ENCODE measurements around the gene ACLY.
A peak's percentile ranks its signal among the peaks of the same experiment; 100 is the strongest.

ACLY gene

DNA sequence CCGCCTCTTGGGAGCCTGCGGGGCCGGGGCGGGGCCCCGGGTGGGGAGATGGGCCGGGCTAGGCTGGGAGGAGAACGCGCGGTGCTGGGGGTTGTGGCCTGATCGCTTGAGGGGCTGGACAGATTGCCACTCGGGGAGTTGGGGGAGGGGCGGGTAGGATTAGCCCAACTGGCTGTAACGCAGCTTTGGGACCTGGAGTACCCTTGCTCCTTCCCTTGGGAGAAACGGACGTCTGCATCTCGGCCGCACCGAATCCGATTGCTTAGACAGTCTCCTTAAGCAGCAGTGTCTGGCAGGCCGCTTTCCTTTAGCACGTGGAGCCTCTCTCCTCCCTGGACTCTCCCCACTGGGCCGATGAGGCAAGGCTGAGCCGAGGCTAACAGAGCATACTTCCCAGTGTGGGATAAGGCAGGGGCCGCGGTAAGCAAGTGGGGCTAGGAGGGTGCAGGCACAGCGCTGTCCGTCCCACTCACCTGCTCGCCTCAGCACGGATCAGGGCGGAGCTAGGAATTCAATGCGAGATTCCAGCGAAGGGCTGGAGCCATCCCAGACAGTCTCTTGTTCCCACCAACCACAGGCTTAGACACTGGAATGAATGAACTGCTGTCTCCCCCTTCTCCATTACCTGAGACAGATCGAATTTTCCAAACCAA is 540 bp upstream of the ACLY start:
- H3K4me3 ChIP-seq (ENCODE audit: low read length) = peak overlapping the region; percentile 62
- H3K9ac ChIP-seq (ENCODE audit: low read length) = peak overlapping the region; percentile 73
- H3K9me3 ChIP-seq (ENCODE audit: control insufficient read depth, low read length) = no peaks in the 10 kb centered on the region
- DNase-seq (ENCODE audit: low read depth) = peak; percentile 85
- H3K36me3 ChIP-seq (ENCODE audit: control insufficient read depth, insufficient read depth, low read length, severe bottlenecking) = peaks cover 15% of the 10 kb centered on the region
- no peaks in the 10 kb centered on the region for H3K27me3 ChIP-seq (replicated peaks; ENCODE audit: control insufficient read depth, insufficient read depth, low read length)
- peaks cover 38% of the 10 kb centered on the region for H3K4me1 ChIP-seq (ENCODE audit: control insufficient read depth, insufficient read depth, low read length)

GRCh38 chr17:41917679-41918313 is 955 bp downstream of the ACLY start:
- Histone ChIP-seq H3K4me3 (ENCODE audit: low read length) (peak overlapping the region; percentile 96), H3K9ac (ENCODE audit: low read length) (peak overlapping the region; percentile 98), H3K36me3 (ENCODE audit: control insufficient read depth, insufficient read depth, low read length, severe bottlenecking) (peaks cover 30% of the 10 kb centered on the region), H3K9me3 (ENCODE audit: control insufficient read depth, low read length) (no peaks in the 10 kb centered on the region), H3K4me1 (ENCODE audit: control insufficient read depth, insufficient read depth, low read length) (peaks cover 53% of the 10 kb centered on the region), H3K27me3 (replicated peaks; ENCODE audit: control insufficient read depth, insufficient read depth, low read length) (no peaks in the 10 kb centered on the region)
- DNase-seq (ENCODE audit: low read depth) = peak; percentile 76

GRCh38 chr17:41917192-41917591 is 1.6 kb downstream of the ACLY start:
- H3K4me1 ChIP-seq (ENCODE audit: control insufficient read depth, insufficient read depth, low read length) = peaks cover 53% of the 10 kb centered on the region
- peaks cover 36% of the 10 kb centered on the region for H3K36me3 ChIP-seq (ENCODE audit: control insufficient read depth, insufficient read depth, low read length, severe bottlenecking)

GRCh38 chr17:41915566-41915965 is 3.2 kb downstream of the ACLY start:
- no peaks in the 10 kb centered on the region for H3K27me3 ChIP-seq (replicated peaks; ENCODE audit: control insufficient read depth, insufficient read depth, low read length)
- peaks cover 60% of the 10 kb centered on the region for H3K4me1 ChIP-seq (ENCODE audit: control insufficient read depth, insufficient read depth, low read length)
- no peak for DNase-seq (ENCODE audit: low read depth)
- H3K9me3 ChIP-seq (ENCODE audit: control insufficient read depth, low read length) = no peaks in the 10 kb centered on the region
- H3K4me3 ChIP-seq (ENCODE audit: low read length) = peak overlapping the region; percentile 96
- H3K36me3 ChIP-seq (ENCODE audit: control insufficient read depth, insufficient read depth, low read length, severe bottlenecking) = peaks cover 52% of the 10 kb centered on the region
- peak overlapping the region; percentile 98 for H3K9ac ChIP-seq (ENCODE audit: low read length)

More at GRCh38 chr17:41917192-41917591, 1.6 kb downstream of the ACLY start:
- DNase-seq (ENCODE audit: low read depth) = peak; percentile 55
- Histone ChIP-seq H3K9me3 (ENCODE audit: control insufficient read depth, low read length) (no peaks in the 10 kb centered on the region), H3K4me3 (ENCODE audit: low read length) (peak overlapping the region; percentile 96), H3K27me3 (replicated peaks; ENCODE audit: control insufficient read depth, insufficient read depth, low read length) (no peaks in the 10 kb centered on the region), H3K9ac (ENCODE audit: low read length) (peak overlapping the region; percentile 98)

- Histone ChIP-seq H3K4me1 (ENCODE audit: control insufficient read depth, insufficient read depth, low read length) (peaks cover 64% of the 10 kb centered on the region), H3K9me3 (ENCODE audit: control insufficient read depth, low read length) (no peaks in the 10 kb centered on the region), H3K27me3 (replicated peaks; ENCODE audit: control insufficient read depth, insufficient read depth, low read length) (no peaks in the 10 kb centered on the region), H3K4me3 (ENCODE audit: low read length) (peak overlapping the region; percentile 96), H3K36me3 (ENCODE audit: control insufficient read depth, insufficient read depth, low read length, severe bottlenecking) (peaks cover 58% of the 10 kb centered on the region), H3K9ac (ENCODE audit: low read length) (peak overlapping the region; percentile 98)
- no peak for DNase-seq (ENCODE audit: low read depth)
Observed at GRCh38 chr17:41915020-41915419, 3.7 kb downstream of the ACLY start.

- Histone ChIP-seq H3K4me1 (ENCODE audit: control insufficient read depth, insufficient read depth, low read length) (peaks cover 61% of the 10 kb centered on the region), H3K27me3 (replicated peaks; ENCODE audit: control insufficient read depth, insufficient read depth, low read length) (no peaks in the 10 kb centered on the region), H3K9ac (ENCODE audit: low read length) (peak overlapping the region; percentile 98), H3K9me3 (ENCODE audit: control insufficient read depth, low read length) (no peaks in the 10 kb centered on the region), H3K4me3 (ENCODE audit: low read length) (peak overlapping the region; percentile 96), H3K36me3 (ENCODE audit: control insufficient read depth, insufficient read depth, low read length, severe bottlenecking) (peaks cover 64% of the 10 kb centered on the region)
- DNase-seq (ENCODE audit: low read depth) = no peak
Observed at GRCh38 chr17:41914358-41914766, 4.4 kb downstream of the ACLY start.

- Histone ChIP-seq H3K36me3 (ENCODE audit: control insufficient read depth, insufficient read depth, low read length, severe bottlenecking) (peaks cover 70% of the 10 kb centered on the region), H3K4me1 (ENCODE audit: control insufficient read depth, insufficient read depth, low read length) (peaks cover 61% of the 10 kb centered on the region), H3K4me3 (ENCODE audit: low read length) (peak overlapping the region; percentile 96), H3K27me3 (replicated peaks; ENCODE audit: control insufficient read depth, insufficient read depth, low read length) (no peaks in the 10 kb centered on the region), H3K9ac (ENCODE audit: low read length) (peak overlapping the region; percentile 98), H3K9me3 (ENCODE audit: control insufficient read depth, low read length) (no peaks in the 10 kb centered on the region)
- DNase-seq (ENCODE audit: low read depth) = no peak
Observed at GRCh38 chr17:41913798-41914197, 5.0 kb downstream of the ACLY start.

- Histone ChIP-seq H3K36me3 (ENCODE audit: control insufficient read depth, insufficient read depth, low read length, severe bottlenecking) (peaks cover 78% of the 10 kb centered on the region), H3K4me1 (ENCODE audit: control insufficient read depth, insufficient read depth, low read length) (peaks cover 68% of the 10 kb centered on the region), H3K9ac (ENCODE audit: low read length) (peak overlapping the region; percentile 34), H3K9me3 (ENCODE audit: control insufficient read depth, low read length) (no peaks in the 10 kb centered on the region), H3K27me3 (replicated peaks; ENCODE audit: control insufficient read depth, insufficient read depth, low read length) (no peaks in the 10 kb centered on the region), H3K4me3 (ENCODE audit: low read length) (peak overlapping the region; percentile 96)
- DNase-seq (ENCODE audit: low read depth) = no peak
Observed at GRCh38 chr17:41912925-41913324, 5.8 kb downstream of the ACLY start.

DNA sequence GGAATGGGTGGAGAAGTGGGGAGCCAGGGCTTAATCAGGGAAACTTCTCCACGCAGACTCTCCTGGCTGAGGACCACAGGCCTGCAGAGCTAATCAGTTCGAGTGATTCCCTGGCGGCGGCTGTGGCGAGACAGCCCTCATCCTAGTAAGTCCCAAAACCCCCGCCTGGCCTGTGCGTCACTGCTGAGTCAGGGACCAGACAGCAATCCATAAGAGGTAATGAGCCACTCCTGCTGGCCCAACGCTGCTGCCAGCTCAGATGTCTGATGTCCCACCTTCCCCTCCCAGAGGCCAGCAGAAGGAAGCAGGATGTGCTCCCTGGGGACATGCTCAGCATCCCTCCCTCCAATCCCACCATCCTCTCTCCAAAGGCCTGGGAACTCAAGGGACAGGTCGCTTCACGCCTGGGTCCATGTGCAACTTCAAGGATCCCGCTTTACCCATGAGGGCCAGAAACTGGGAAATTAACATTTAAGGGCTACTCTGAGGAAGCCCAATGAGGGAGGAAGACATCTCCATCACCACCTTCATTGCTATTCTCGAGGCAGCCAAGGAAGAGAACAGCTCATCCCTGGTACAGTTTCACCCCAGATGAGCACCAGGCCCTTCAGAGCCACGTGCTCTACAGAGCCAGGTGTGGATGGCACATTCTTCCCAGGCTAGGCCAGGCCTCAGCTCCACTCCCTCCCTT is 7.9 kb downstream of the ACLY start:
- no peaks in the 10 kb centered on the region for H3K27me3 ChIP-seq (replicated peaks; ENCODE audit: control insufficient read depth, insufficient read depth, low read length)
- peak; percentile 89 for DNase-seq (ENCODE audit: low read depth)
- H3K36me3 ChIP-seq (ENCODE audit: control insufficient read depth, insufficient read depth, low read length, severe bottlenecking) = peaks cover 94% of the 10 kb centered on the region
- peaks cover 72% of the 10 kb centered on the region for H3K4me1 ChIP-seq (ENCODE audit: control insufficient read depth, insufficient read depth, low read length)
- no peak overlapping the region for H3K4me3 ChIP-seq (ENCODE audit: low read length)
- no peaks in the 10 kb centered on the region for H3K9me3 ChIP-seq (ENCODE audit: control insufficient read depth, low read length)
- H3K9ac ChIP-seq (ENCODE audit: low read length) = peak overlapping the region; percentile 6

GRCh38 chr17:41909088-41909487 is 9.7 kb downstream of the ACLY start:
- H3K36me3 ChIP-seq (ENCODE audit: control insufficient read depth, insufficient read depth, low read length, severe bottlenecking) = peaks cover 98% of the 10 kb centered on the region
- H3K9ac ChIP-seq (ENCODE audit: low read length) = no peak overlapping the region
- no peak for DNase-seq (ENCODE audit: low read depth)

More at GRCh38 chr17:41909088-41909487, 9.7 kb downstream of the ACLY start:
- Histone ChIP-seq H3K9me3 (ENCODE audit: control insufficient read depth, low read length) (no peaks in the 10 kb centered on the region), H3K4me1 (ENCODE audit: control insufficient read depth, insufficient read depth, low read length) (peaks cover 54% of the 10 kb centered on the region), H3K4me3 (ENCODE audit: low read length) (no peak overlapping the region), H3K27me3 (replicated peaks; ENCODE audit: control insufficient read depth, insufficient read depth, low read length) (no peaks in the 10 kb centered on the region)

Data from adipocyte (in vitro differentiated cells).